AML-193 (cell line): Measurements from ENCODE around the gene PYGB.

ENCODE experiments used
- DNase-seq, 2 experiments: peaks; one replicate each; lab custom pipeline; 2025; lab: John Stamatoyannopoulos, UW

Gene PYGB

GRCh38 chr20:25247956-25248785 lies at the start of gene PYGB:
PYGB (plus strand) TSS chr20:25248085; CDS start chr20:25248179, 94 bp downstream.
- peak; percentile 56 to 75 for DNase-seq

- DNase-seq, result no peak
These were observed 49.1 kb upstream of the PYGB start for GRCh38 chr20:25198663-25199383.

- no peak for DNase-seq
These were observed 48.2 kb upstream of the PYGB start for GRCh38 chr20:25199473-25200260.

- no peak for DNase-seq
These were observed 44.8 kb upstream of the PYGB start for GRCh38 chr20:25203089-25203488.

- DNase-seq, result peak in 1 of 2 experiments; percentile 29
These were observed 44.0 kb upstream of the PYGB start for GRCh38 chr20:25203871-25204320.

GRCh38 chr20:25204550-25205276 lies 43.2 kb upstream of the PYGB start:
- DNase-seq, result no peak

GRCh38 chr20:25205277-25206062 lies 42.4 kb upstream of the PYGB start:
- DNase-seq, result no peak

- DNase-seq, result no peak
These were observed 41.9 kb upstream of the PYGB start for GRCh38 chr20:25206063-25206403.

GRCh38 chr20:25206548-25206947 lies 41.3 kb upstream of the PYGB start:
- DNase-seq, result no peak

- no peak for DNase-seq
These were observed 40.5 kb upstream of the PYGB start for GRCh38 chr20:25207149-25207959.

GRCh38 chr20:25207960-25208534 lies 39.8 kb upstream of the PYGB start:
- no peak for DNase-seq

GRCh38 chr20:25209400-25209799 lies 38.5 kb upstream of the PYGB start:
- DNase-seq, result no peak

- DNase-seq, result no peak
These were observed 38.0 kb upstream of the PYGB start for GRCh38 chr20:25209911-25210310.

- DNase-seq, result no peak
These were observed 36.6 kb upstream of the PYGB start for GRCh38 chr20:25211273-25211672.

- DNase-seq, result no peak
These were observed 35.6 kb upstream of the PYGB start for GRCh38 chr20:25212242-25212641.

GRCh38 chr20:25213566-25214425 lies 34.1 kb upstream of the PYGB start:
- no peak for DNase-seq

- DNase-seq, result no peak
These were observed 33.5 kb upstream of the PYGB start for GRCh38 chr20:25214426-25214790.

- DNase-seq, result no peak
These were observed 33.1 kb upstream of the PYGB start for GRCh38 chr20:25214819-25215218.

GRCh38 chr20:25215521-25215920 lies 32.4 kb upstream of the PYGB start:
- DNase-seq, result no peak
